H9 (cell line): Measurements from ENCODE around the gene POLR1C. TPM values are rescaled to one million over a fixed set of nuclear protein-coding genes. Genes with fewer than 3 reads are reported as not detected.
A peak's percentile ranks its signal among the peaks of the same experiment; 100 is the strongest.

Source experiments
- DNase-seq: peaks from one replicate; pipeline ENCODE4 v3.0.0-alpha.2; 2017
- H2AFZ ChIP-seq: one replicate; pipeline ENCODE4 v1.6.1; 2013; ENCODE audit warnings: mild to moderate bottlenecking, low read length, control low read depth, moderate library complexity
- H2AK5ac ChIP-seq: 2 replicates; pipeline ENCODE4 v1.6.1; 2013; ENCODE audit warnings: low read length, control low read depth, mixed read lengths; ENCODE audit not compliant: insufficient read length
- H2BK120ac ChIP-seq: one replicate; pipeline ENCODE4 v1.6.1; 2013; ENCODE audit warnings: low read depth, mild to moderate bottlenecking, low read length, control low read depth, inconsistent platforms; ENCODE audit not compliant: poor library complexity, severe bottlenecking
- H2BK12ac ChIP-seq: 2 replicates; pipeline ENCODE4 v1.6.1; 2013; ENCODE audit warnings: low read length, control low read depth, mixed read lengths, low read depth; ENCODE audit not compliant: insufficient read length
- H2BK15ac ChIP-seq: 2 replicates; pipeline ENCODE4 v1.6.1; 2013; ENCODE audit warnings: low read depth, low read length, control low read depth
- H2BK20ac ChIP-seq: one replicate; pipeline ENCODE4 v1.6.1; 2013; ENCODE audit warnings: low read depth, mild to moderate bottlenecking, low read length, control low read depth, inconsistent platforms; ENCODE audit not compliant: poor library complexity, severe bottlenecking
- H2BK5ac ChIP-seq: 2 replicates; pipeline ENCODE4 v1.6.1; 2013; ENCODE audit warnings: low read length, control low read depth, mixed read lengths; ENCODE audit not compliant: insufficient read length
- H3K14ac ChIP-seq: 2 replicates; pipeline ENCODE4 v1.6.1; 2013; ENCODE audit warnings: low read length, control low read depth; ENCODE audit not compliant: insufficient read depth
- H3K18ac ChIP-seq: 2 replicates; pipeline ENCODE4 v1.6.1; 2013; ENCODE audit warnings: low read depth, mild to moderate bottlenecking, mixed read lengths, low read length, control low read depth; ENCODE audit not compliant: insufficient read length
- H3K23ac ChIP-seq: 2 replicates; pipeline ENCODE4 v1.6.1; 2013; ENCODE audit warnings: low read length, control low read depth, mixed read lengths, low read depth; ENCODE audit not compliant: insufficient read length
- H3K23me2 ChIP-seq: 2 replicates; pipeline ENCODE4 v1.6.1; 2013; ENCODE audit warnings: low read depth, mild to moderate bottlenecking, mixed read lengths, low read length, control low read depth; ENCODE audit not compliant: insufficient read length, poor library complexity, severe bottlenecking
- H3K27ac ChIP-seq: 2 replicates; pipeline ENCODE4 v1.5.1; 2013; ENCODE audit warnings: low read length, control low read depth, mixed read lengths, low read depth; ENCODE audit not compliant: insufficient read length
- H3K27me3 ChIP-seq: 2 replicates; pipeline ENCODE4 v1.6.1; 2013; ENCODE audit warnings: low read length, control low read depth, inconsistent platforms; ENCODE audit not compliant: insufficient read depth
- H3K4ac ChIP-seq: 2 replicates; pipeline ENCODE4 v1.6.1; 2013; ENCODE audit warnings: low read depth, mild to moderate bottlenecking, control low read depth, inconsistent platforms, low read length, moderate library complexity
- H3K4me1 ChIP-seq: 2 replicates; pipeline ENCODE4 v1.6.1; 2013; ENCODE audit warnings: low read length, control low read depth, inconsistent platforms; ENCODE audit not compliant: insufficient read depth
- H3K4me2 ChIP-seq: 2 replicates; pipeline ENCODE4 v1.6.1; 2013; ENCODE audit warnings: low read length, control low read depth, mixed read lengths; ENCODE audit not compliant: insufficient read length, insufficient read depth
- H3K56ac ChIP-seq: 2 replicates; pipeline ENCODE4 v1.6.1; 2013; ENCODE audit warnings: low read depth, mild to moderate bottlenecking, mixed read lengths, low read length, control low read depth; ENCODE audit not compliant: insufficient read length
- H3K79me1 ChIP-seq: 2 replicates; pipeline ENCODE4 v1.6.1; 2013; ENCODE audit warnings: low read depth, mild to moderate bottlenecking, moderate library complexity, low read length, control low read depth, inconsistent platforms; ENCODE audit not compliant: insufficient read depth, poor library complexity, severe bottlenecking
- H3K79me2 ChIP-seq: 2 replicates; pipeline ENCODE4 v1.6.1; 2013; ENCODE audit warnings: low read length, control low read depth, inconsistent platforms; ENCODE audit not compliant: insufficient read depth
- H3K9ac ChIP-seq: 2 replicates; pipeline ENCODE4 v1.6.1; 2013; ENCODE audit warnings: low read length, control low read depth, mixed read lengths; ENCODE audit not compliant: insufficient read length; ENCODE audit errors: extremely low read depth
- H3K9me3 ChIP-seq: one replicate; pipeline ENCODE4 v1.6.1; 2013; ENCODE audit warnings: low read depth, low read length, inconsistent platforms; ENCODE audit not compliant: control insufficient read depth
- H3T11ph ChIP-seq: one replicate; pipeline ENCODE4 v1.6.1; 2013; ENCODE audit warnings: mild to moderate bottlenecking, low read length, control low read depth, inconsistent platforms
- H4K20me1 ChIP-seq: one replicate; pipeline ENCODE4 v1.6.1; 2013; ENCODE audit not compliant: control insufficient read depth, insufficient read length, insufficient read depth
- H4K5ac ChIP-seq: 2 replicates; pipeline ENCODE4 v1.6.1; 2013; ENCODE audit warnings: low read depth, mild to moderate bottlenecking, mixed read lengths, low read length, control low read depth; ENCODE audit not compliant: insufficient read length
- H4K8ac ChIP-seq: replicated peaks from 2 replicates; pipeline ENCODE4 v1.6.1; 2013; ENCODE audit warnings: low read length, control low read depth, mixed read lengths, low read depth; ENCODE audit not compliant: insufficient read length
- H4K91ac ChIP-seq: 2 replicates; pipeline ENCODE4 v1.6.1; 2013; ENCODE audit warnings: low read depth, mild to moderate bottlenecking, moderate library complexity, mixed read lengths, low read length, control low read depth; ENCODE audit not compliant: insufficient read length
- H3K27ac Mint-ChIP-seq, 3 experiments: 2 replicates in 2 of 3; 3 replicates in 1 of 3; pipeline ENCODE4 v1.8.0; 2020 to 2021; ENCODE audit warnings: mixed read lengths in 3 of 3, mild to moderate bottlenecking in 1 of 3, moderate library complexity in 1 of 3
- H3K27me3 Mint-ChIP-seq: 2 replicates; pipeline ENCODE4 v1.8.0; 2021; ENCODE audit warnings: low read depth, mild to moderate bottlenecking, moderate library complexity, mixed read lengths
- H3K36me3 Mint-ChIP-seq, 3 experiments: 2 replicates in 2 of 3; 3 replicates in 1 of 3; pipeline ENCODE4 v1.8.0; 2020 to 2021; ENCODE audit warnings: low read depth in 3 of 3, mixed read lengths in 3 of 3; ENCODE audit not compliant: insufficient read depth in 1 of 3
- H3K4me1 Mint-ChIP-seq, 2 experiments: 2 replicates each; pipeline ENCODE4 v1.8.0; 2020; ENCODE audit warnings: mixed read lengths in 2 of 2
- H3K4me3 Mint-ChIP-seq, 2 experiments: 2 replicates in 1 of 2; 3 replicates in 1 of 2; pipeline ENCODE4 v1.8.0; 2020 to 2021; ENCODE audit warnings: mild to moderate bottlenecking in 2 of 2, mixed read lengths in 2 of 2, moderate library complexity in 1 of 2
- H3K9me3 Mint-ChIP-seq, 2 experiments: 2 replicates in 1 of 2; 3 replicates in 1 of 2; pipeline ENCODE4 v1.8.0; 2020; ENCODE audit warnings: mild to moderate bottlenecking in 2 of 2, mixed read lengths in 2 of 2, moderate library complexity in 1 of 2
- WGBS: extraction: QIAGEN DNeasy Blood & Tissue Kit; methylation state at CpG from one replicate; pipeline ENCODE4 v1.1.7; 2013; ENCODE audit warnings: missing lambda C conversion rate, low lambda C conversion rate, mixed read lengths; ENCODE audit not compliant: insufficient read length; ENCODE audit errors: extremely low coverage; 5-methylcytosine and 5-hydroxymethylcytosine counted together
- total RNA-seq: library from RNA; stranded (reverse); gene quantifications from 2 replicates; pipeline ENCODE4 v1.2.1, GENCODE V29; 2021
- TF ChIP-seq, protein P1 (sequence below): fragments of 200-600 bp; sonication (generic); conservative IDR thresholded peaks from 3 replicates; pipeline ENCODE4 v1.8.0; 2021; ENCODE audit warnings: antibody characterized with exemption, mild to moderate bottlenecking

The POLR1C gene
- total RNA-seq, 1 experiment from 2014 or later, result 75.8 TPM

DNA sequence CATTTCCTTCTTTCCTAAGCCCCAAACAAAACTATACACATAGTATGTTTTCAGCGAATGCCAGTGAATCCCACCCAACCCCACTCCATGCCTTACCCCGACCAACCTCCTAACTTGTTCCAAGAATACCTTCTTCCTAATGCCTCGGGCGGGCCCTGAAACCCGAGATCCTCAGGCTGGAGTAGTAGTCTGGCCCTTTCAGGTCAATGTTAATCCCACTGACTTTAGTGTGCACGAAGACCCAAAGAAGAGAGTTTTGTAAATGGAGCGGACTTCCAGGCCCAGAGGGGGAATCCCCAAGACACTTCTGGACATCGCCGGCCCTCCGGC is 557 bp upstream of the POLR1C start:
- Histone ChIP-seq H3K23me2 (peaks cover 9% of the 10 kb centered on the region), H2AFZ (no peak overlapping the region), H3K79me2 (peaks cover 17% of the 10 kb centered on the region; the same call in 1 of the 2 replicates), H3K14ac (no peak overlapping the region), H3K23ac (no peak overlapping the region), H3K4ac (no peak overlapping the region), H3K9me3 (no peaks in the 10 kb centered on the region), H3K27me3 (no peaks in the 10 kb centered on the region), H2AK5ac (no peak overlapping the region), H2BK20ac (no peak overlapping the region), H3K56ac (no peak overlapping the region), H3K27ac (no peak overlapping the region), H2BK15ac (no peak overlapping the region), H3K18ac (no peak overlapping the region), H3K79me1 (peaks cover 13% of the 10 kb centered on the region), H3K9ac (peak overlapping the region; percentile 80), H4K20me1 (no peaks in the 10 kb centered on the region), H4K91ac (no peak overlapping the region), H4K8ac (no peak overlapping the region), H2BK12ac (no peak overlapping the region), H4K5ac (no peak overlapping the region), H2BK5ac (no peak overlapping the region), H2BK120ac (no peak overlapping the region), H3T11ph (no peak overlapping the region), H3K4me2 (peak overlapping the region; percentile 98), H3K4me1 (no peaks in the 10 kb centered on the region)
- Mint-ChIP-seq H3K27ac (peak overlapping the region in 2 of 3 experiments; percentile 65 to 84; a peak in 2 of 7 replicates), H3K9me3 (no peaks in the 10 kb centered on the region), H3K27me3 (no peaks in the 10 kb centered on the region), H3K4me1 (peaks cover 21 to 24% of the 10 kb centered on the region in 2 experiments), H3K36me3 (peaks cover 41 to 49% (median 46%) of the 10 kb centered on the region in 3 experiments), H3K4me3 (no peak overlapping the region)
- DNase-seq, result no peak
- no CpG with 5 or more reads among the region's 10 CpGs for WGBS
- TF ChIP-seq, protein P1, sequence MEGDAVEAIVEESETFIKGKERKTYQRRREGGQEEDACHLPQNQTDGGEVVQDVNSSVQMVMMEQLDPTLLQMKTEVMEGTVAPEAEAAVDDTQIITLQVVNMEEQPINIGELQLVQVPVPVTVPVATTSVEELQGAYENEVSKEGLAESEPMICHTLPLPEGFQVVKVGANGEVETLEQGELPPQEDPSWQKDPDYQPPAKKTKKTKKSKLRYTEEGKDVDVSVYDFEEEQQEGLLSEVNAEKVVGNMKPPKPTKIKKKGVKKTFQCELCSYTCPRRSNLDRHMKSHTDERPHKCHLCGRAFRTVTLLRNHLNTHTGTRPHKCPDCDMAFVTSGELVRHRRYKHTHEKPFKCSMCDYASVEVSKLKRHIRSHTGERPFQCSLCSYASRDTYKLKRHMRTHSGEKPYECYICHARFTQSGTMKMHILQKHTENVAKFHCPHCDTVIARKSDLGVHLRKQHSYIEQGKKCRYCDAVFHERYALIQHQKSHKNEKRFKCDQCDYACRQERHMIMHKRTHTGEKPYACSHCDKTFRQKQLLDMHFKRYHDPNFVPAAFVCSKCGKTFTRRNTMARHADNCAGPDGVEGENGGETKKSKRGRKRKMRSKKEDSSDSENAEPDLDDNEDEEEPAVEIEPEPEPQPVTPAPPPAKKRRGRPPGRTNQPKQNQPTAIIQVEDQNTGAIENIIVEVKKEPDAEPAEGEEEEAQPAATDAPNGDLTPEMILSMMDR, result no peak
